ENCODE measurements around the gene NR4A2.

The NR4A2 gene

DNA sequence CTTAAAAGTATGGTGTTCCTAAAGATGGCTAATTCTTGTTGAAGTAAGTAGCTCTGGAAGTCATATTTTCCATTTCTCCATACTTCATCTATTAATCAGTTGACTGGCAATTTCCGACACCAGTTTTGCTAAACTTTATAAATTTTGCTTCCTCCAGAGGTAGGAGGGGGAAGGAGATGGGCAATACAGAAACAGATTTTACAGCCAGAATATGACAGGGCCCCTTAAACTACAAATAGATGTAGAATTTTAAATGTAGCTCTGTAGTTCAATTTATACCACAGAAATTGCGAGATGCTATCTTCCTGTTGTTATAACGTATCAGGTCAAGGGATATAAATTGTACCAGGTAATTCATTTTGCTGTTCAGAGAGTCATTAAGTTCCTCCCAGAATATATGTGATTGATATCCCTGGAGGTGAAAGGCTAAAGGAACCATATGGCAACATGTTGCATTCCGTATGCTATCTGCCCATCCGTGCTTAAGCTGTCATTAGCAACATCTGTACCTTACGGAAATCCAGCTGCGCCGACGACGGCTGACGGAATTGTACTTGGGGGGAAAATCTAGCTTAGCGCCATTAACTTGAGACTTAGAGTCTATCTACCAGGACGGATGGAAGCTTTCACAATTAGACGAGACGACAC, 8.4 kb upstream of the NR4A2 start (continued):
- TF ChIP-seq, protein P1, sequence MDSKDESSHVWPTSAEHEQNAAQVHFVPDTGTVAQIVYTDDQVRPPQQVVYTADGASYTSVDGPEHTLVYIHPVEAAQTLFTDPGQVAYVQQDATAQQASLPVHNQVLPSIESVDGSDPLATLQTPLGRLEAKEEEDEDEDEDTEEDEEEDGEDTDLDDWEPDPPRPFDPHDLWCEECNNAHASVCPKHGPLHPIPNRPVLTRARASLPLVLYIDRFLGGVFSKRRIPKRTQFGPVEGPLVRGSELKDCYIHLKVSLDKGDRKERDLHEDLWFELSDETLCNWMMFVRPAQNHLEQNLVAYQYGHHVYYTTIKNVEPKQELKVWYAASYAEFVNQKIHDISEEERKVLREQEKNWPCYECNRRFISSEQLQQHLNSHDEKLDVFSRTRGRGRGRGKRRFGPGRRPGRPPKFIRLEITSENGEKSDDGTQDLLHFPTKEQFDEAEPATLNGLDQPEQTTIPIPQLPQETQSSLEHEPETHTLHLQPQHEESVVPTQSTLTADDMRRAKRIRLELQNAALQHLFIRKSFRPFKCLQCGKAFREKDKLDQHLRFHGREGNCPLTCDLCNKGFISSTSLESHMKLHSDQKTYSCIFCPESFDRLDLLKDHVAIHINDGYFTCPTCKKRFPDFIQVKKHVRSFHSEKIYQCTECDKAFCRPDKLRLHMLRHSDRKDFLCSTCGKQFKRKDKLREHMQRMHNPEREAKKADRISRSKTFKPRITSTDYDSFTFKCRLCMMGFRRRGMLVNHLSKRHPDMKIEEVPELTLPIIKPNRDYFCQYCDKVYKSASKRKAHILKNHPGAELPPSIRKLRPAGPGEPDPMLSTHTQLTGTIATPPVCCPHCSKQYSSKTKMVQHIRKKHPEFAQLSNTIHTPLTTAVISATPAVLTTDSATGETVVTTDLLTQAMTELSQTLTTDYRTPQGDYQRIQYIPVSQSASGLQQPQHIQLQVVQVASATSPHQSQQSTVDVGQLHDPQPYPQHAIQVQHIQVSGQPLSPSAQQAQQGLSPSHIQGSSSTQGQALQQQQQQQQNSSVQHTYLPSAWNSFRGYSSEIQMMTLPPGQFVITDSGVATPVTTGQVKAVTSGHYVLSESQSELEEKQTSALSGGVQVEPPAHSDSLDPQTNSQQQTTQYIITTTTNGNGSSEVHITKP (tag by site-specific recombination; IDR thresholded peaks at IDR 0.05) = no peak
- TF ChIP-seq, protein P2, sequence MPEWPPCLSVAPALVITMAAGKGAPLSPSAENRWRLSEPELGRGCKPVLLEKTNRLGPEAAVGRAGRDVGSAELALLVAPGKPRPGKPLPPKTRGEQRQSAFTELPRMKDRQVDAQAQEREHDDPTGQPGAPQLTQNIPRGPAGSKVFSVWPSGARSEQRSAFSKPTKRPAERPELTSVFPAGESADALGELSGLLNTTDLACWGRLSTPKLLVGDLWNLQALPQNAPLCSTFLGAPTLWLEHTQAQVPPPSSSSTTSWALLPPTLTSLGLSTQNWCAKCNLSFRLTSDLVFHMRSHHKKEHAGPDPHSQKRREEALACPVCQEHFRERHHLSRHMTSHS (tag by site-specific recombination; IDR thresholded peaks at IDR 0.05) = no peak
- TF ChIP-seq ZNF248 (tag by site-specific recombination; IDR thresholded peaks at IDR 0.05) = no peak
- no peak for TF ChIP-seq ZNF292 (tag by site-specific recombination; IDR thresholded peaks at IDR 0.05; ENCODE audit: borderline replicate concordance, low read depth)
- TF ChIP-seq, protein P3, sequence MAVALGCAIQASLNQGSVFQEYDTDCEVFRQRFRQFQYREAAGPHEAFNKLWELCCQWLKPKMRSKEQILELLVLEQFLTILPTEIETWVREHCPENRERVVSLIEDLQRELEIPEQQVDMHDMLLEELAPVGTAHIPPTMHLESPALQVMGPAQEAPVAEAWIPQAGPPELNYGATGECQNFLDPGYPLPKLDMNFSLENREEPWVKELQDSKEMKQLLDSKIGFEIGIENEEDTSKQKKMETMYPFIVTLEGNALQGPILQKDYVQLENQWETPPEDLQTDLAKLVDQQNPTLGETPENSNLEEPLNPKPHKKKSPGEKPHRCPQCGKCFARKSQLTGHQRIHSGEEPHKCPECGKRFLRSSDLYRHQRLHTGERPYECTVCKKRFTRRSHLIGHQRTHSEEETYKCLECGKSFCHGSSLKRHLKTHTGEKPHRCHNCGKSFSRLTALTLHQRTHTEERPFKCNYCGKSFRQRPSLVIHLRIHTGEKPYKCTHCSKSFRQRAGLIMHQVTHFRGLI (tag by site-specific recombination; IDR thresholded peaks at IDR 0.05) = 0 out of 2 replicates have a peak, but pooled peaks have one; percentile 7
- TF ChIP-seq, protein P4, sequence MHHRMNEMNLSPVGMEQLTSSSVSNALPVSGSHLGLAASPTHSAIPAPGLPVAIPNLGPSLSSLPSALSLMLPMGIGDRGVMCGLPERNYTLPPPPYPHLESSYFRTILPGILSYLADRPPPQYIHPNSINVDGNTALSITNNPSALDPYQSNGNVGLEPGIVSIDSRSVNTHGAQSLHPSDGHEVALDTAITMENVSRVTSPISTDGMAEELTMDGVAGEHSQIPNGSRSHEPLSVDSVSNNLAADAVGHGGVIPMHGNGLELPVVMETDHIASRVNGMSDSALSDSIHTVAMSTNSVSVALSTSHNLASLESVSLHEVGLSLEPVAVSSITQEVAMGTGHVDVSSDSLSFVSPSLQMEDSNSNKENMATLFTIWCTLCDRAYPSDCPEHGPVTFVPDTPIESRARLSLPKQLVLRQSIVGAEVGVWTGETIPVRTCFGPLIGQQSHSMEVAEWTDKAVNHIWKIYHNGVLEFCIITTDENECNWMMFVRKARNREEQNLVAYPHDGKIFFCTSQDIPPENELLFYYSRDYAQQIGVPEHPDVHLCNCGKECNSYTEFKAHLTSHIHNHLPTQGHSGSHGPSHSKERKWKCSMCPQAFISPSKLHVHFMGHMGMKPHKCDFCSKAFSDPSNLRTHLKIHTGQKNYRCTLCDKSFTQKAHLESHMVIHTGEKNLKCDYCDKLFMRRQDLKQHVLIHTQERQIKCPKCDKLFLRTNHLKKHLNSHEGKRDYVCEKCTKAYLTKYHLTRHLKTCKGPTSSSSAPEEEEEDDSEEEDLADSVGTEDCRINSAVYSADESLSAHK (tag by site-specific recombination; IDR thresholded peaks at IDR 0.05) = peak; percentile 54; the same call in 1 of the 2 replicates
- no peak for TF ChIP-seq ZNF423 (tag by site-specific recombination; IDR thresholded peaks at IDR 0.05)
- TF ChIP-seq, protein P5, sequence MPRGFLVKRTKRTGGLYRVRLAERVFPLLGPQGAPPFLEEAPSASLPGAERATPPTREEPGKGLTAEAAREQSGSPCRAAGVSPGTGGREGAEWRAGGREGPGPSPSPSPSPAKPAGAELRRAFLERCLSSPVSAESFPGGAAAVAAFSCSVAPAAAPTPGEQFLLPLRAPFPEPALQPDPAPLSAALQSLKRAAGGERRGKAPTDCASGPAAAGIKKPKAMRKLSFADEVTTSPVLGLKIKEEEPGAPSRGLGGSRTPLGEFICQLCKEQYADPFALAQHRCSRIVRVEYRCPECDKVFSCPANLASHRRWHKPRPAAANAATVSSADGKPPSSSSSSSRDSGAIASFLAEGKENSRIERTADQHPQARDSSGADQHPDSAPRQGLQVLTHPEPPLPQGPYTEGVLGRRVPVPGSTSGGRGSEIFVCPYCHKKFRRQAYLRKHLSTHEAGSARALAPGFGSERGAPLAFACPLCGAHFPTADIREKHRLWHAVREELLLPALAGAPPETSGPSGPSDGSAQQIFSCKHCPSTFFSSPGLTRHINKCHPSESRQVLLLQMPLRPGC (tag by site-specific recombination; IDR thresholded peaks at IDR 0.05) = no peak
- TF ChIP-seq, protein P6, sequence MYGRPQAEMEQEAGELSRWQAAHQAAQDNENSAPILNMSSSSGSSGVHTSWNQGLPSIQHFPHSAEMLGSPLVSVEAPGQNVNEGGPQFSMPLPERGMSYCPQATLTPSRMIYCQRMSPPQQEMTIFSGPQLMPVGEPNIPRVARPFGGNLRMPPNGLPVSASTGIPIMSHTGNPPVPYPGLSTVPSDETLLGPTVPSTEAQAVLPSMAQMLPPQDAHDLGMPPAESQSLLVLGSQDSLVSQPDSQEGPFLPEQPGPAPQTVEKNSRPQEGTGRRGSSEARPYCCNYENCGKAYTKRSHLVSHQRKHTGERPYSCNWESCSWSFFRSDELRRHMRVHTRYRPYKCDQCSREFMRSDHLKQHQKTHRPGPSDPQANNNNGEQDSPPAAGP (tag by site-specific recombination; IDR thresholded peaks at IDR 0.05) = no peak
- no peak for TF ChIP-seq ZNF544 (tag by site-specific recombination; IDR thresholded peaks at IDR 0.05)
- TF ChIP-seq ZNF585B (tag by site-specific recombination; IDR thresholded peaks at IDR 0.05) = no peak
- TF ChIP-seq, protein P7, sequence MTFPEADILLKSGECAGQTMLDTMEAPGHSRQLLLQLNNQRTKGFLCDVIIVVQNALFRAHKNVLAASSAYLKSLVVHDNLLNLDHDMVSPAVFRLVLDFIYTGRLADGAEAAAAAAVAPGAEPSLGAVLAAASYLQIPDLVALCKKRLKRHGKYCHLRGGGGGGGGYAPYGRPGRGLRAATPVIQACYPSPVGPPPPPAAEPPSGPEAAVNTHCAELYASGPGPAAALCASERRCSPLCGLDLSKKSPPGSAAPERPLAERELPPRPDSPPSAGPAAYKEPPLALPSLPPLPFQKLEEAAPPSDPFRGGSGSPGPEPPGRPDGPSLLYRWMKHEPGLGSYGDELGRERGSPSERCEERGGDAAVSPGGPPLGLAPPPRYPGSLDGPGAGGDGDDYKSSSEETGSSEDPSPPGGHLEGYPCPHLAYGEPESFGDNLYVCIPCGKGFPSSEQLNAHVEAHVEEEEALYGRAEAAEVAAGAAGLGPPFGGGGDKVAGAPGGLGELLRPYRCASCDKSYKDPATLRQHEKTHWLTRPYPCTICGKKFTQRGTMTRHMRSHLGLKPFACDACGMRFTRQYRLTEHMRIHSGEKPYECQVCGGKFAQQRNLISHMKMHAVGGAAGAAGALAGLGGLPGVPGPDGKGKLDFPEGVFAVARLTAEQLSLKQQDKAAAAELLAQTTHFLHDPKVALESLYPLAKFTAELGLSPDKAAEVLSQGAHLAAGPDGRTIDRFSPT (tag by site-specific recombination; IDR thresholded peaks at IDR 0.05) = no peak
